ENCODE data around the gene PLXNA2.

The PLXNA2 gene

GRCh38 chr1:208009303-208009702, 234.9 kb downstream of the PLXNA2 start:
- DNase-seq (ENCODE audit: low spot score) = no peak
- no peak for TF ChIP-seq CTCF (conservative IDR thresholded peaks at IDR 0.05; ENCODE audit: low read depth)
- ChIA-PET CTCF (interaction anchor here (0.7 kb wide), 1 partner anchor 1361 kb away, joined by 3 read pairs; no protein-coding TSS in a partner anchor), POLR2A (ENCODE audit: low non-redundant PET) (no interaction called here)
- H3K27ac ChIP-seq = no peak overlapping the region

- ChIA-PET POLR2A (ENCODE audit: low non-redundant PET) (no interaction called here), CTCF (interaction anchor here (1.3 kb wide), 1 partner anchor 236 kb away, joined by 3 read pairs; no protein-coding TSS in a partner anchor)
- no peak overlapping the region for H3K27ac ChIP-seq
- no peak for DNase-seq (ENCODE audit: low spot score)
- TF ChIP-seq CTCF (conservative IDR thresholded peaks at IDR 0.05; ENCODE audit: low read depth) = no peak
These were observed 235.7 kb downstream of the PLXNA2 start for GRCh38 chr1:208008534-208008933.

GRCh38 chr1:208007938-208008342, 236.2 kb downstream of the PLXNA2 start:
- CTCF ChIA-PET = interaction anchor here (0.6 to 1.3 kb wide), 2 partner anchors 237 to 521 kb away, joined by 3 read pairs; no protein-coding TSS in a partner anchor
- no peak for TF ChIP-seq CTCF (conservative IDR thresholded peaks at IDR 0.05; ENCODE audit: low read depth)
- POLR2A ChIA-PET (ENCODE audit: low non-redundant PET) = no interaction called here
- H3K27ac ChIP-seq = no peak overlapping the region
- peak; percentile 39 for DNase-seq (ENCODE audit: low spot score)

- POLR2A ChIA-PET (ENCODE audit: low non-redundant PET) = no interaction called here
- no peak overlapping the region for H3K27ac ChIP-seq
- CTCF ChIA-PET = interaction anchor here (0.5 to 1.3 kb wide), 3 partner anchors 210 to 522 kb away, joined by 3 to 5 read pairs (median 3); no protein-coding TSS in a partner anchor
- no peak for TF ChIP-seq CTCF (conservative IDR thresholded peaks at IDR 0.05; ENCODE audit: low read depth)
- no peak for DNase-seq (ENCODE audit: low spot score)
These were observed 236.8 kb downstream of the PLXNA2 start for GRCh38 chr1:208007319-208007937.

- CTCF ChIA-PET = no interaction called here
- TF ChIP-seq CTCF (conservative IDR thresholded peaks at IDR 0.05; ENCODE audit: low read depth) = no peak
- H3K27ac ChIP-seq = no peak overlapping the region
- no peak for DNase-seq (ENCODE audit: low spot score)
- POLR2A ChIA-PET (ENCODE audit: low non-redundant PET) = no interaction called here
These were observed 237.8 kb downstream of the PLXNA2 start for GRCh38 chr1:208006258-208006920.

- TF ChIP-seq CTCF (conservative IDR thresholded peaks at IDR 0.05; ENCODE audit: low read depth) = no peak
- no peak overlapping the region for H3K27ac ChIP-seq
- no peak for DNase-seq (ENCODE audit: low spot score)
- ChIA-PET CTCF (no interaction called here), POLR2A (ENCODE audit: low non-redundant PET) (no interaction called here)
These were observed 239.3 kb downstream of the PLXNA2 start for GRCh38 chr1:208004851-208005250.

Measured in RWPE1 (cell line).